GM12865 (cell line): ENCODE measurements around the gene IFNK.

ENCODE experiments used
- DNase-seq: peaks from one replicate; pipeline ENCODE4 v3.0.0; 2010; ENCODE audit warnings: low read depth
- H3K4me3 ChIP-seq: 2 replicates; pipeline ENCODE4 v1.5.1; 2011; ENCODE audit warnings: mild to moderate bottlenecking, low read depth, low read length, control low read depth
- CTCF ChIP-seq: IDR thresholded peaks from 2 replicates; pipeline ENCODE4 v1.5.1; 2011; ENCODE audit warnings: low read length, control low read depth, low read depth, inconsistent platforms; ENCODE audit not compliant: insufficient read depth; ENCODE audit errors: missing control alignments

IFNK gene

DNA sequence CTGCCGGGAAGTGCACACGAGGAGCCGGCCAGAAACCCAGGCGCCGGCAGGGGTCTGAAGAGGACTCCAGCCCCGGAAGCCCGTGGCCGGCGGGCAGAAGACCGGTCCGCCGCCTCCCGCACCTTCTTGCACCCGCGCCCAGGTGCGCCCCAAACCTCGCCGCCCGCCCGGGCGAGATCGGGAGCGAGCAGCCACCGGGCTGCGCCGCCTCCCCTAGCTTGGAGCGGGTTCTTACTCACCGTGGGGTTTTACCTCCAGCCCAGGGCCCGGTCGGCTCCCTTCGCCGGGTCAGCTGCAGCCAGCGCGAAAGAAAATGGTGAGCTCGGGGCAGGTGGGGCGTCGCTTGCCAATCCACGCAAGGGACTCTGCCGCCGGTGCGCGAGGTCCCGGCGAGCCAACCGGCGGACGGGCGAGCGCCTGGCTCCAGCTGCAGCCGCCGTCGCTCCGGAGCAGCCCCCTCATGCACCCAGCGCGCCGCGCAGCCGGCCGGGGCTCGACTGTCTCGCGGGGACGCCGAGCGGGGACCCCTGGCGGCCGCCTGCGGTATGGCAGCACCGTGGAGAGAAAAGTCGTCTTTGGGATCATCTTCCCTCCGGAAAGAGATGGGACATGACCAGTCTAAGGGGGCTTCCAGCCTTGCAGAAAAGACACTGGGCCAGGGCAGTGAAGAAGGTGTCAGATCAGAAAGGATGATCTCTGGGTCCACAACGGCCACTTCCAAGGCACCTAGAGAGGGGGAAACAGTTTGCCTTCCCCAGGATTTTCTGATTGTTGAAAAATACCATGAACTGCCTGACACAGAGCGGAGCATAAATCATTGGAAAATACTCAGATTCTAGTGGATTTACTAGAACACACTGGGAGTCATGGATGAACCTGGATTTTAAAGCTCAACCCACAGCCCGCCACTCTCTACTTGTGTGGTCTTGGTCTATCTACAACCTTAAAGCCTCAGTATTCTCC, 5.5 kb downstream of the IFNK start, which contains the start of gene MOB3B:
Gene MOB3B, minus strand, starts transcription at position 499 of the 963 bp plus-strand sequence. CDS start 74,264 bp downstream, outside the sequence.
- TF ChIP-seq CTCF = peak; percentile 90
- peak within 1 kb of the TSS; percentile 71 for H3K4me3 ChIP-seq
- peak; percentile 82 for DNase-seq

DNA sequence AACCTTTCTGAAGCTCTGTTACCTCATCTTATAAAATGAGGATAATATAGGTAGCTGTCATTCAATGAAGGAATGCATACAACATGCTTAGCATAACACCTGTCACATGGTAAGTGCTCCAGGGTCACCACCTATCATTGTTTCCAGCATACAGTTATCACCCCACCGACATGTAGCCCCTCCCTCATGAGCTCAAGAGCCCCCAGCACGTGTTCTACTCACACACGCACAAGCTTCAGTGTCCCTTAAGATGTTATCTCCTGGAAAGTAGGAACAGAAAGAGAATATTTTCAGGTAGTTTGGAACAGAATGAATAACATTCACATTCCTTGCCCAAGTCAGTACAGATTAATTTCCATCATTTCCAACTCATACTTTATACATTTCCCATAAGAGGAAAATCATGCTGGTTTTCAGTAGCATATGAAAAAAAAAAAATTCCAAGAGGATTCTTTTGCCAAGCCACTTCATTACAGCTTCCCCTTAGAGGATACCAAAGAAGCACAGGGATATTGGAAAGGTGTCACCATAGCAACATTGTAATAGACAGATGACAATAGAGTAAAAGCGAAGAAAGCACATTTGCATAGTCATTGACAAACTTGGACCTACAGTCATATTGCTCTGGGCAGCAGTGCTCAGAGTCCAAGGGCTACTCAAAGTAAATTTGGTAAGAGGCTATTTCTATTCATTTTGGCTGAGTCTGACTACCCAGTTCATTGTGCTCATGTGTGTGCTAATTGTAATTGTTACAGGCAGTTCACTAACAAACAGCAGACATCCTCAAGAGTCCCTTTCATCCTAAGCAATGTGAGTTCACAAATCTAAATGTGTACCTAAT, 7.0 kb downstream of the IFNK start:
- H3K4me3 ChIP-seq = no peak overlapping the region
- no peak for TF ChIP-seq CTCF
- no peak for DNase-seq

DNA sequence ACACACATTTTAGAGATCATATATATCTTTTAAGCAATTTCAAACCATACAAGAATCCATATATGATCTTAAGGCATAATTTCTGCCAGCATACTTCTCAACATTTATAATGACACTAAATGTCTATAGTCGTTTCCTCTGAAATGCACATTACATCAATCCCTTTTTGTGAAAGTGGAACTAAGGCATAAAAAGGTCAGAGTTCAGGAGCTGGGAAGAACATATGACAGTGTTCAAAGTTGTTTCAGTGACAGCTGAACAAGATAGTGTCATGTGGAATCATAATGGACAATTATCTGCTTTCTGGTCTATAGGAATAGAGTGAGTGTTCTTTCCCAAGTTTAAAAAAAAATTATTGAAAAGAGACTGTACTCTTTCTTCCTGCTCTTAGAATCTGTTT, 8.0 kb downstream of the IFNK start:
- H3K4me3 ChIP-seq = no peak overlapping the region
- no peak for TF ChIP-seq CTCF
- no peak for DNase-seq

GRCh38 chr9:27533311-27533710, 9.2 kb downstream of the IFNK start:
- no peak for TF ChIP-seq CTCF
- DNase-seq = no peak
- no peak overlapping the region for H3K4me3 ChIP-seq

GRCh38 chr9:27534131-27534530, 10.0 kb downstream of the IFNK start:
- no peak for TF ChIP-seq CTCF
- DNase-seq = no peak
- no peak overlapping the region for H3K4me3 ChIP-seq

DNA sequence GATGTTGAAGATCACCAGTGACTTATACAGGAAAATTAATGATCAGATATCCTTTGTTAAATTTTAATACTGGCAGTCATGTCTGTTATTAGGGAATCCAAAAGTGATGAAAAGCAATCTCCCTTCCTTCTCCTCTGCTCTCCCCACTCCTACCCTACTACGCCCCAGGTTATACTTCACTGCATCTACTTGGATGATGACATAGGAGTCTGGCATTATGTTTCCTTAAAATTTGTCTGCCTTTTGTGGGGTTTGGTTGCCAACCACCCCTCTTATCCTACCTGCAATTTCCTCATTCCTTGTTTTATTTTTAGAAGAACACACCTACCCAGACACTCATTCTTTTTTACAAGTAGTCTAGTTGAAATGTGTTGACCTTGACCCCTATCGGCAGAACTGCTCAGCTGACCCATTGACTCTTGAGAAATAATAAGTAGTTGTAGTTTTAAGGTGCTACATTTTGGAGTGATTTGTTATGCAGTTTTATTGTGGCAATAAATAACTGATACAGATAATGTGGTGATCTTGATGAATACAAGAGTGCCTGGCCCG, 10.6 kb downstream of the IFNK start:
- DNase-seq = no peak
- no peak overlapping the region for H3K4me3 ChIP-seq
- TF ChIP-seq CTCF = no peak
